Adrenal gland (tissue), 12 donors: ENCODE data around the gene ARHGAP12. TPM values are rescaled to one million over a fixed set of nuclear protein-coding genes. Genes with fewer than 3 reads are reported as not detected.
A peak's percentile ranks its signal among the peaks of the same experiment; 100 is the strongest.

Experiments used
- DNase-seq, 7 donors: peaks; one replicate each; pipeline ENCODE4 v3.0.0-alpha.2; 2019 to 2020
- H3K27ac ChIP-seq, 5 donors: fragments of 200-600 bp; sonication (generic) in 4 of 5; 1 replicate in 3 of 5; 2 replicates in 2 of 5; pipeline versions ENCODE4 v1.5.1 to v1.8.0; 2016 to 2020; ENCODE audit warnings: mild to moderate bottlenecking in 1 of 5
- H3K27me3 ChIP-seq: fragments of 200-600 bp; 2 replicates; pipeline ENCODE4 v1.8.0; 2021
- H3K36me3 ChIP-seq, 2 donors: fragments of 200-600 bp; replicated peaks in 1 of 2; 1 replicate in 1 of 2; 2 replicates in 1 of 2; pipeline versions ENCODE4 v1.5.1 to v1.8.0; 2018 to 2022
- H3K4me1 ChIP-seq, 2 donors: fragments of 200-600 bp; replicated peaks in 1 of 2; 1 replicate in 1 of 2; 2 replicates in 1 of 2; pipeline versions ENCODE4 v1.5.1 to v1.8.0; 2018 to 2021
- H3K4me3 ChIP-seq, 4 donors: fragments of 200-600 bp; sonication (generic) in 3 of 4; one replicate each; pipeline ENCODE4 v1.5.1; 2016 to 2018
- H3K9me3 ChIP-seq, 3 donors: fragments of 200-600 bp; sonication (generic) in 1 of 3; replicated peaks in 1 of 3; 1 replicate in 2 of 3; 2 replicates in 1 of 3; pipeline versions ENCODE4 v1.5.1 to v1.8.0; 2016 to 2021
- CTCF ChIP-seq, 6 experiments: fragments of 450-650 bp in 4 of 6; fragments of 200-600 bp in 2 of 6; sonication (generic) in 1 of 6; IDR thresholded peaks; 1 replicate in 5 of 6; 2 replicates in 1 of 6; pipeline versions ENCODE4 v1.5.1 to v1.8.0; 2016 to 2021; ENCODE audit warnings: antibody characterized with exemption in 6 of 6, mild to moderate bottlenecking in 2 of 6, moderate library complexity in 1 of 6
- POLR2A ChIP-seq, 2 donors: fragments of 450-650 bp; IDR thresholded peaks; one replicate each; pipeline ENCODE4 v1.6.1; 2017; ENCODE audit warnings: antibody characterized with exemption in 2 of 2, mild to moderate bottlenecking in 2 of 2, moderate library complexity in 1 of 2
- WGBS, 4 donors: extraction: QIAGEN DNeasy Blood & Tissue Kit in 2 of 4; methylation state at CpG; one replicate each; pipeline versions ENCODE4 v1.1.5 to v1.1.7; 2013 to 2017; 5-methylcytosine and 5-hydroxymethylcytosine counted together
- intact Hi-C, 2 donors: fragments of 100-400 bp; cut with DNase I; formaldehyde crosslinking; loops; one replicate each; pipeline versions ENCODE4 v1.14.1 to v1.15.0; 2022 to 2023
- polyA plus RNA-seq, 3 donors: library from polyadenylated mRNA; stranded (reverse); fragments of 200-250 nt in 2 of 3; fragments of 350-450 nt in 1 of 3; fragmentation: Illumina TruSeq in 1 of 3; extraction: RNeasy Lipid Tissue Mini Kit (QIAGEN cat#74804) in 1 of 3; gene quantifications; one replicate each; pipeline ENCODE4 v1.2.3, GENCODE V29; 2013 to 2014
- total RNA-seq, 9 donors: library from RNA; depleted of rRNA in 4 of 9; stranded (reverse); fragments of >200 nt in 4 of 9; fragments of 120-200 nt in 1 of 9; fragmentation: NEBNext Ultra II Directional in 1 of 9; extraction: Animal tissue kit (Norgen Biotek cat#: 25700) in 1 of 9; gene quantifications; one replicate each; pipeline versions ENCODE4 v1.1.0 to v1.2.4, GENCODE V29; 2013 to 2023
- donor health status: healthy with polysubstance abuse.
- donor health status: Bipolar disorder and iron deficiency.
- donor health status: DM: yes; HTN: yes; CAD: no.
- donor health status: DM: no; HTN: no; CAD: no.
- donor health status: DM: no; HTN: no; CAD: no.
- donor health status: DM: yes; HTN: yes; CAD: no.

Gene ARHGAP12
- total and polyA plus RNA-seq, 12 donors, result 26.7 to 88.6 (median 38.1) TPM

DNA sequence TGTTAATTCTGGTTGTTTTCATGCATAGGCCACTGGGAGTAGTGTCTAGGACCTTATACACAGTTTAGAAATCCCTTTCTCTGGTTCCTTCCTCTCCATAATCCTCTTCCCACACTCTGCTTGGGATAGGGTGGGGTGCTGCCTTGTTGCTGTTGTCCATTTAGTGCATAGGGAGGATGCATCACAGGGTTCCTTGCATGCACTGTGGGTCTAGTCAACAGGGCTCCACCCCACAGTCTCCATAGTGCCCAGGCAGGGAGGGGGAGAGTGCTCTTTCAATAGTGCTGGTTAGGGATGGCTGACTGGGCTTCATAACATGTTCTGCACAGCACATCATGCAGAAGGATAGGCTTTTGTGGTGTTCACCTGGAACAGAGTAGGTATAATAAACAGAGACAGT lies 81.1 kb downstream of the ARHGAP12 start:
- DNase-seq, result no peak
- Histone ChIP-seq H3K27ac (no peak overlapping the region), H3K4me1 (peaks cover 9 to 11% of the 10 kb centered on the region in 2 donors), H3K4me3 (no peak overlapping the region), H3K27me3 (no peaks in the 10 kb centered on the region), H3K9me3 (no peaks in the 10 kb centered on the region), H3K36me3 (no peaks in the 10 kb centered on the region)
- intact Hi-C loops, result no loop called here
- TF ChIP-seq POLR2A (IDR thresholded peaks at IDR 0.05) (no peak), CTCF (IDR thresholded peaks at IDR 0.05) (no peak)

DNA sequence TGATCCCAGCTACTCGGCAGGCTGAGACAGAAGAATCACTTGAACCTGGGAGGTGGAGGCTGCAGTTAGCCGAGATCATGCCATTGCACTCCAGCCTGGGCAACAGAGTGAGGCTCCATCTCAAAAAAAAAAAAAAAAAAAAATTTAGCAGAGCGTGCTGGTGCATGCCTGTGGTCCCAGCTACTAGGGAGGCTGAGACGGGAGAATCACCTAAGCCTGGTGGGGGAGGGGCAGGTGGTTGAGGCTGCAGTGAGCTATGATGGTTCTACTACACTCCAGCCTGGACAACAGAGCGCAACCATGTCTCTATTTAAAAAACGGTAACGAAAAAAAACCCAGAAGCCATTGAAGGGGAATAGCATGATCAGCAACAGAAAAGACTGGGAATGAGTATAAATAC lies 89.9 kb downstream of the ARHGAP12 start:
- no peaks in the 10 kb centered on the region for H3K9me3 ChIP-seq
- no peaks in the 10 kb centered on the region for H3K36me3 ChIP-seq
- H3K27me3 ChIP-seq, result no peaks in the 10 kb centered on the region
- H3K4me3 ChIP-seq, result no peak overlapping the region
- intact Hi-C loops, result no loop called here
- TF ChIP-seq POLR2A (IDR thresholded peaks at IDR 0.05), result no peak
- TF ChIP-seq CTCF (IDR thresholded peaks at IDR 0.05), result no peak
- no peak overlapping the region for H3K27ac ChIP-seq
- no peak for DNase-seq
- peaks cover 0 to 8% of the 10 kb centered on the region in 2 donors for H3K4me1 ChIP-seq
- WGBS, 4 donors, result 94 to 97% (median 96%) methylated on average over 7 of the region's 7 CpGs

- TF ChIP-seq POLR2A (IDR thresholded peaks at IDR 0.05) (no peak), CTCF (IDR thresholded peaks at IDR 0.05) (no peak)
- no peaks in the 10 kb centered on the region for H3K36me3 ChIP-seq
- H3K9me3 ChIP-seq, result no peaks in the 10 kb centered on the region
- 87 to 92% (median 88%) methylated on average over 1 of the region's 1 CpG for WGBS, 4 donors
- no peak overlapping the region for H3K4me3 ChIP-seq
- H3K4me1 ChIP-seq, result peaks cover 0 to 8% of the 10 kb centered on the region in 2 donors
- intact Hi-C loops, result no loop called here
- no peak overlapping the region for H3K27ac ChIP-seq
- no peaks in the 10 kb centered on the region for H3K27me3 ChIP-seq
- no peak for DNase-seq
These were observed 90.6 kb downstream of the ARHGAP12 start for GRCh38 chr10:31838065-31838464.

- TF ChIP-seq CTCF (IDR thresholded peaks at IDR 0.05) (peak; percentile 66 to 83 (median 74)), POLR2A (IDR thresholded peaks at IDR 0.05) (no peak)
These were observed 91.8 kb downstream of the ARHGAP12 start for GRCh38 chr10:31836569-31837406.

More at GRCh38 chr10:31836569-31837406, 91.8 kb downstream of the ARHGAP12 start:
- intact Hi-C loops, result no loop called here
- H3K4me3 ChIP-seq, result no peak overlapping the region
- H3K4me1 ChIP-seq, result peaks cover 0 to 8% of the 10 kb centered on the region in 2 donors
- H3K9me3 ChIP-seq, result no peaks in the 10 kb centered on the region
- DNase-seq, result peak in 6 of 7 donors; percentile 19 to 65 (median 46)
- no peaks in the 10 kb centered on the region for H3K36me3 ChIP-seq
- no peaks in the 10 kb centered on the region for H3K27me3 ChIP-seq
- H3K27ac ChIP-seq, result no peak overlapping the region
- WGBS, 4 donors, result 62 to 73% (median 68%) methylated on average over 9 of the region's 9 CpGs
